HCT116 (cell line): ENCODE measurements around the gene CSTF3.

Experiments used
- CBX3 ChIP-seq: IDR thresholded peaks from 2 replicates; pipeline ENCODE4 v1.6.1; 2012; ENCODE audit warnings: low read depth
- CEBPB ChIP-seq: IDR thresholded peaks from 2 replicates; pipeline ENCODE4 v1.6.1; 2012; ENCODE audit warnings: low read depth
- EZH2 ChIP-seq: fragments of 200-600 bp; sonication (generic); IDR thresholded peaks from 2 replicates; pipeline ENCODE4 v1.6.1; 2017; ENCODE audit warnings: antibody characterized with exemption, mixed run types
- POLR2A ChIP-seq: IDR thresholded peaks from 2 replicates; pipeline ENCODE4 v1.7.0; 2011; ENCODE audit warnings: borderline replicate concordance; ENCODE audit not compliant: insufficient read depth, insufficient read length; ENCODE audit errors: extremely low read depth
- POLR2AphosphoS5 ChIP-seq: IDR thresholded peaks from 2 replicates; pipeline ENCODE4 v1.6.1; 2011; ENCODE audit warnings: mild to moderate bottlenecking, low read depth, low read length, moderate library complexity
- REST ChIP-seq: IDR thresholded peaks from 2 replicates; pipeline ENCODE4 v1.6.1; 2012; ENCODE audit warnings: low read depth
- SIN3A ChIP-seq: IDR thresholded peaks from 2 replicates; pipeline ENCODE4 v1.6.1; 2012; ENCODE audit warnings: low read depth
- ZNF274 ChIP-seq: fragments of 200-500 bp; sonication (Bioruptor generic); IDR thresholded peaks from 2 replicates; pipeline ENCODE4 v1.6.1; 2014; ENCODE audit warnings: mild to moderate bottlenecking, low read depth, low read length, inconsistent platforms
- TF ChIP-seq, protein P1 (sequence below), 3 experiments: fragments of 200-600 bp in 1 of 3; sonication (generic) in 1 of 3; IDR thresholded peaks in 2 of 3; conservative IDR thresholded peaks in 1 of 3; 2 replicates each; pipeline ENCODE4 v1.5.1; 2012 to 2017; ENCODE audit warnings: low read depth in 2 of 3, low read length in 2 of 3, antibody characterized with exemption in 1 of 3, borderline replicate concordance in 1 of 3, control low read depth in 1 of 3, mild to moderate bottlenecking in 1 of 3, mixed read lengths in 1 of 3, mixed run types in 1 of 3, moderate library complexity in 1 of 3; ENCODE audit not compliant: insufficient read depth in 1 of 3

- TF ChIP-seq EZH2 (no peak), CEBPB (no peak), POLR2AphosphoS5 (no peak), POLR2A (no peak), SIN3A (no peak), REST (no peak), CBX3 (no peak), ZNF274 (no peak)
- TF ChIP-seq, protein P1, sequence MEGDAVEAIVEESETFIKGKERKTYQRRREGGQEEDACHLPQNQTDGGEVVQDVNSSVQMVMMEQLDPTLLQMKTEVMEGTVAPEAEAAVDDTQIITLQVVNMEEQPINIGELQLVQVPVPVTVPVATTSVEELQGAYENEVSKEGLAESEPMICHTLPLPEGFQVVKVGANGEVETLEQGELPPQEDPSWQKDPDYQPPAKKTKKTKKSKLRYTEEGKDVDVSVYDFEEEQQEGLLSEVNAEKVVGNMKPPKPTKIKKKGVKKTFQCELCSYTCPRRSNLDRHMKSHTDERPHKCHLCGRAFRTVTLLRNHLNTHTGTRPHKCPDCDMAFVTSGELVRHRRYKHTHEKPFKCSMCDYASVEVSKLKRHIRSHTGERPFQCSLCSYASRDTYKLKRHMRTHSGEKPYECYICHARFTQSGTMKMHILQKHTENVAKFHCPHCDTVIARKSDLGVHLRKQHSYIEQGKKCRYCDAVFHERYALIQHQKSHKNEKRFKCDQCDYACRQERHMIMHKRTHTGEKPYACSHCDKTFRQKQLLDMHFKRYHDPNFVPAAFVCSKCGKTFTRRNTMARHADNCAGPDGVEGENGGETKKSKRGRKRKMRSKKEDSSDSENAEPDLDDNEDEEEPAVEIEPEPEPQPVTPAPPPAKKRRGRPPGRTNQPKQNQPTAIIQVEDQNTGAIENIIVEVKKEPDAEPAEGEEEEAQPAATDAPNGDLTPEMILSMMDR (IDR thresholded peaks at IDR 0.05 in 2 of 3, conservative IDR thresholded peaks at IDR 0.05 in 1 of 3; ENCODE audit: borderline replicate concordance in 1 of 3, insufficient read depth in 1 of 3, low read depth in 2 of 3, low read length in 2 of 3), result no peak
These were observed 104.0 kb downstream of the CSTF3 start for GRCh38 chr11:33057284-33057683.
